ENCODE measurements around the gene ADAT1.

DNA sequence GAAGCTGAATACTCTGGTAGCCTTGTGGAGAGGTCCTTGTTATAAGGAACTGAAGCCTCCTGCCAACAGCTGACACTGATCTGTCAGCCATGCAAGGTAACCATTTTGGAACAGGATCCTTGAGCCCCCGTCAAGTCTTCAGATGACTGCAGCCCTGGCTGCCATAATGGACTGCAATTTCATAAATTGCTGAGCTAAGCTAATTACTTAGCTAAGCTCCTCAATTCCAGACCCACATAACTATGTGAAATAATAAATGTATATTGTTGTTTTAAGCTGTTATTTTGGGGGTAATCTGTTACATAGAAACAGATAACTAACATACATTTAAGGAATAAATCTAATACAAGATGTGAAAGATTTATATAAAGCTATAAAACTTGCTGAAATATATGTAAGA, 16.6 kb downstream of the ADAT1 start:
- TF ChIP-seq, protein P1, sequence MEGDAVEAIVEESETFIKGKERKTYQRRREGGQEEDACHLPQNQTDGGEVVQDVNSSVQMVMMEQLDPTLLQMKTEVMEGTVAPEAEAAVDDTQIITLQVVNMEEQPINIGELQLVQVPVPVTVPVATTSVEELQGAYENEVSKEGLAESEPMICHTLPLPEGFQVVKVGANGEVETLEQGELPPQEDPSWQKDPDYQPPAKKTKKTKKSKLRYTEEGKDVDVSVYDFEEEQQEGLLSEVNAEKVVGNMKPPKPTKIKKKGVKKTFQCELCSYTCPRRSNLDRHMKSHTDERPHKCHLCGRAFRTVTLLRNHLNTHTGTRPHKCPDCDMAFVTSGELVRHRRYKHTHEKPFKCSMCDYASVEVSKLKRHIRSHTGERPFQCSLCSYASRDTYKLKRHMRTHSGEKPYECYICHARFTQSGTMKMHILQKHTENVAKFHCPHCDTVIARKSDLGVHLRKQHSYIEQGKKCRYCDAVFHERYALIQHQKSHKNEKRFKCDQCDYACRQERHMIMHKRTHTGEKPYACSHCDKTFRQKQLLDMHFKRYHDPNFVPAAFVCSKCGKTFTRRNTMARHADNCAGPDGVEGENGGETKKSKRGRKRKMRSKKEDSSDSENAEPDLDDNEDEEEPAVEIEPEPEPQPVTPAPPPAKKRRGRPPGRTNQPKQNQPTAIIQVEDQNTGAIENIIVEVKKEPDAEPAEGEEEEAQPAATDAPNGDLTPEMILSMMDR (IDR thresholded peaks at IDR 0.05): no peak
- no peak for TF ChIP-seq EP300 (IDR thresholded peaks at IDR 0.05)
- TF ChIP-seq POLR2A (IDR thresholded peaks at IDR 0.05): no peak
